Measurements from ENCODE around the gene ARHGAP22. TPM values are rescaled to one million over a fixed set of nuclear protein-coding genes. Genes with fewer than 3 reads are reported as not detected.

The ARHGAP22 gene
- total RNA-seq, 2 experiments from 2014 or later: not detected

DNA sequence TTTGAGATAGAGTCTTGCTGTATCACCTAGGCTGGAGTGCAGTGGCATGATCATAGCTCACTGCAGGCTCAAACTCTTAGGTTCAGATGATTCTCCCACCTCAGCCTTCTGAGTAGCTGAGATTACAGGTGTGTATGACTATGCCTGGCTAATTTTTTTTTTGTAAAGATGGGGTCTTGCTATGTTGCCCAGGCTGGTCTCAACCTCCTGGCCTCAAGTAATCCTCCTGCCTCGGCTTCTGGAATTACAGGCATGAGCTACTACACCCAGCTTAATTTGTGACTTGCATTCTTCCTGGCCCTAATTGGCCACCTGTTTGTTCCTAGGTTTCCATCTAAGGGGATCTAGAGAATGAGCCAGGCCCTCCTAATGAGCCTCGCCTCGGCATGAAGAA is 9.3 kb downstream of the ARHGAP22 start:
- CTCF ChIA-PET: no interaction called here
- H3K27ac ChIP-seq (ENCODE audit: low read depth in 1 of 2, low read length in 2 of 2): no peak overlapping the region

DNA sequence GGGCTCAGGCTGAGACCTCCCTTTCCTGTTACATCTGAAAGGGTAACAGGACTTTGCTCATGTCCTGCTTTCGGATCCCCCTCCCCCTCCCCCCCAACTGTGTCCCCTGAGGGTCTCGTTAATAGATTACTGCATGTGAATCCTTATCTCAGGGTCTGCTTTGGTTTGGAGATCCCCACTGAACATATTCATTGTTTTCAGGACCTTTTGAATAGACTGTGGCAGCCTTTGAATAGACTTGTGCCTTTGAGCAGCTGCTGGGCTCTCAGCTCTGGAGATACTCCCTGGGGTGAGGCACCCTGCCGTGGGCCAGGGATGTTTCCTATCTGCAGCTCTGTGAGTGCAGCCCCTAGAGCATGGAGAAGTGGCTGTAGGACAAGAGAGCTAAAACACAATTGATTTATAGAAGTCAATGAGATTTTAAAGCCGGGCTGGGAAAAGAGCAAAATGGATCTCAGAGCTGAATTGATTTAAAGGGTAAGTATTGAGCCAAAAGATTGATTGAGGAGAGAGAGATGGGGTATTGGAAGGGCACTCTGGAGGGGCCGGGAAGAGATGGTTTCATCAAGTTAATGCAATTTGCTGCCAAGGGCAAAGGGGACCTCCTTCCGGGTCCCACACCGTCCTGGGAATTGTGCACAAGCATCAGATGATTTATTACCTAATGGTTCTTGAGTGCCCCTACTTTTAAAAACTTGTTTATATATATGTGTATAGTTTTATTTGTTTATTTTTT is 9.9 kb downstream of the ARHGAP22 start:
- TF ChIP-seq, protein P1, sequence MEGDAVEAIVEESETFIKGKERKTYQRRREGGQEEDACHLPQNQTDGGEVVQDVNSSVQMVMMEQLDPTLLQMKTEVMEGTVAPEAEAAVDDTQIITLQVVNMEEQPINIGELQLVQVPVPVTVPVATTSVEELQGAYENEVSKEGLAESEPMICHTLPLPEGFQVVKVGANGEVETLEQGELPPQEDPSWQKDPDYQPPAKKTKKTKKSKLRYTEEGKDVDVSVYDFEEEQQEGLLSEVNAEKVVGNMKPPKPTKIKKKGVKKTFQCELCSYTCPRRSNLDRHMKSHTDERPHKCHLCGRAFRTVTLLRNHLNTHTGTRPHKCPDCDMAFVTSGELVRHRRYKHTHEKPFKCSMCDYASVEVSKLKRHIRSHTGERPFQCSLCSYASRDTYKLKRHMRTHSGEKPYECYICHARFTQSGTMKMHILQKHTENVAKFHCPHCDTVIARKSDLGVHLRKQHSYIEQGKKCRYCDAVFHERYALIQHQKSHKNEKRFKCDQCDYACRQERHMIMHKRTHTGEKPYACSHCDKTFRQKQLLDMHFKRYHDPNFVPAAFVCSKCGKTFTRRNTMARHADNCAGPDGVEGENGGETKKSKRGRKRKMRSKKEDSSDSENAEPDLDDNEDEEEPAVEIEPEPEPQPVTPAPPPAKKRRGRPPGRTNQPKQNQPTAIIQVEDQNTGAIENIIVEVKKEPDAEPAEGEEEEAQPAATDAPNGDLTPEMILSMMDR (IDR thresholded peaks at IDR 0.05): no peak
- H3K9me3 Mint-ChIP-seq: no peaks in the 10 kb centered on the region
- Histone ChIP-seq H3K27me3 (ENCODE audit: control insufficient read depth in 1 of 2, insufficient read depth in 2 of 2, low read length in 2 of 2) (no peaks in the 10 kb centered on the region), H3K4me3 (ENCODE audit: low read length) (no peak overlapping the region), H3K4me1 (ENCODE audit: insufficient read depth, low read length) (no peaks in the 10 kb centered on the region), H3K27ac (ENCODE audit: low read depth in 1 of 2, low read length in 2 of 2) (no peak overlapping the region), H3K36me3 (ENCODE audit: insufficient read depth, low read length) (no peaks in the 10 kb centered on the region), H3K9me3 (ENCODE audit: control insufficient read depth in 1 of 2, insufficient read depth in 1 of 2, low read length in 2 of 2) (no peaks in the 10 kb centered on the region)
- H3K27ac Mint-ChIP-seq: no peak overlapping the region
- ATAC-seq (ENCODE audit: poor library complexity) (no peak), DNase-seq (no peak)
- ChIA-PET CTCF (no interaction called here), POLR2A (no interaction called here)
- intact Hi-C loops (cut with DNase I, micrococcal nuclease): no loop called here
- peaks cover 5% of the 10 kb centered on the region for H3K27me3 Mint-ChIP-seq
- H3K4me1 Mint-ChIP-seq (ENCODE audit: low read depth): no peaks in the 10 kb centered on the region
- H3K4me3 Mint-ChIP-seq: no peak overlapping the region
- no peaks in the 10 kb centered on the region for H3K36me3 Mint-ChIP-seq (ENCODE audit: low read depth)

More for the DNA sequence above, 9.3 kb downstream of the ARHGAP22 start:
- POLR2A ChIA-PET: no interaction called here
- H3K9me3 Mint-ChIP-seq: no peaks in the 10 kb centered on the region
- intact Hi-C loops (cut with DNase I, micrococcal nuclease): no loop called here
- H3K27me3 Mint-ChIP-seq: peaks cover 5% of the 10 kb centered on the region
- DNase-seq (no peak), ATAC-seq (ENCODE audit: poor library complexity) (no peak)
- Histone ChIP-seq H3K4me3 (ENCODE audit: low read length) (no peak overlapping the region), H3K36me3 (ENCODE audit: insufficient read depth, low read length) (no peaks in the 10 kb centered on the region), H3K4me1 (ENCODE audit: insufficient read depth, low read length) (no peaks in the 10 kb centered on the region), H3K9me3 (ENCODE audit: control insufficient read depth in 1 of 2, insufficient read depth in 1 of 2, low read length in 2 of 2) (no peaks in the 10 kb centered on the region), H3K27me3 (ENCODE audit: control insufficient read depth in 1 of 2, insufficient read depth in 2 of 2, low read length in 2 of 2) (no peaks in the 10 kb centered on the region)
- H3K4me3 Mint-ChIP-seq: no peak overlapping the region
- H3K36me3 Mint-ChIP-seq (ENCODE audit: low read depth): no peaks in the 10 kb centered on the region
- no peaks in the 10 kb centered on the region for H3K4me1 Mint-ChIP-seq (ENCODE audit: low read depth)
- H3K27ac Mint-ChIP-seq: no peak overlapping the region
- TF ChIP-seq, protein P1 (IDR thresholded peaks at IDR 0.05): no peak

DNA sequence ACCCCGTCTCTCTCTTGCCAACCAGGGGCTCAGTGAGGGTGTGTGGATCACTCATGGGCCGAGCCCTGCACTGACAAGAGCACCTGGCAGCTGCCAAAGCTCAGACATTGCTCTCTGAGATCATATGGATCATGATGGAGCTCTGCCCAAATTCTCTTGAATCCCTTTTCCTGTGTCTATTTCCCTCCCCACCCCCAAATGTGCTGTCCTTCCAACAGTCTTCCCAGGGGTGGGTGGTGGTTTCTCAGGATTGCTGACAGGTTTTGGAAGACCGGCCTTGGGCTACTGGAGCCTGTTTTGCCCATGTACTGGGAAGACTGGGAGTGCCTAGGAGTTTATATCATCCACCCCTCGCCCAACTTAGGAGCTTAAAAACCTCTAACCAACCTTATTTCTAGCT is 10.5 kb downstream of the ARHGAP22 start:
- POLR2A ChIA-PET: no interaction called here
- H3K27me3 ChIP-seq (ENCODE audit: control insufficient read depth in 1 of 2, insufficient read depth in 2 of 2, low read length in 2 of 2): no peaks in the 10 kb centered on the region
- intact Hi-C loops (cut with DNase I, micrococcal nuclease): no loop called here
- H3K36me3 ChIP-seq (ENCODE audit: insufficient read depth, low read length): no peaks in the 10 kb centered on the region
- TF ChIP-seq, protein P1 (IDR thresholded peaks at IDR 0.05): no peak
- peaks cover 5% of the 10 kb centered on the region for H3K27me3 Mint-ChIP-seq
- H3K4me1 ChIP-seq (ENCODE audit: insufficient read depth, low read length): no peaks in the 10 kb centered on the region
- ATAC-seq (ENCODE audit: poor library complexity): no peak
- no peaks in the 10 kb centered on the region for H3K4me1 Mint-ChIP-seq (ENCODE audit: low read depth)
- H3K4me3 Mint-ChIP-seq: no peak overlapping the region
- H3K36me3 Mint-ChIP-seq (ENCODE audit: low read depth): no peaks in the 10 kb centered on the region
- no peak overlapping the region for H3K4me3 ChIP-seq (ENCODE audit: low read length)
- no peaks in the 10 kb centered on the region for H3K9me3 Mint-ChIP-seq
- no peak overlapping the region for H3K27ac Mint-ChIP-seq
- CTCF ChIA-PET: no interaction called here
- DNase-seq: no peak
- H3K27ac ChIP-seq (ENCODE audit: low read depth in 1 of 2, low read length in 2 of 2): no peak overlapping the region
- no peaks in the 10 kb centered on the region for H3K9me3 ChIP-seq (ENCODE audit: control insufficient read depth in 1 of 2, insufficient read depth in 1 of 2, low read length in 2 of 2)
